ENCODE results near the gene OSM. TPM values are rescaled to one million over a fixed set of nuclear protein-coding genes. Genes with fewer than 3 reads are reported as not detected.

The OSM gene
- total RNA-seq, 4 donors from 2014 or later, result 0.19 to 5.7 (median 0.19) TPM; not detected in 1

DNA sequence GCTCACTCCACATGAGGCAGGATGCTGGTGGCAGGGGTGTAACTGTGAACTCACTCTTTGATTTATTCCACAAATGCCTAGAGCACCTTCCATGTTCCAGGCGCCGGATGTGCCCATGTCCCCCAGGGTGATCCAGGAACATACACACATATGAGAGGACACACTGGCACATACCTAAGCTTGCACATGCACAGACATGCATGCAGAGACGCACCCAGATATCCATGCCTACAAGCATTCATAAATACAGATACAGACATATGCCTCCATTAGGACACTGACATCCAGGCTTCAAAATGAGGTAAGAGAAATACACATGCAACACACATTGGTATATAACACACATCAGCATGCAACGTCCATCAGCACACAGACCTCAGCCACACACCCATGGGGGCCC lies 4.5 kb downstream of the OSM start:
- Histone ChIP-seq H3K27ac (peak overlapping the region; percentile 14 to 47 (median 24)), H3K4me3 (no peak overlapping the region), H3K36me3 (no peaks in the 10 kb centered on the region), H3K4me1 (peaks cover 17 to 27% (median 20%) of the 10 kb centered on the region in 3 donors), H3K27me3 (no peaks in the 10 kb centered on the region), H3K9me3 (no peaks in the 10 kb centered on the region)
- TF ChIP-seq, protein P1, sequence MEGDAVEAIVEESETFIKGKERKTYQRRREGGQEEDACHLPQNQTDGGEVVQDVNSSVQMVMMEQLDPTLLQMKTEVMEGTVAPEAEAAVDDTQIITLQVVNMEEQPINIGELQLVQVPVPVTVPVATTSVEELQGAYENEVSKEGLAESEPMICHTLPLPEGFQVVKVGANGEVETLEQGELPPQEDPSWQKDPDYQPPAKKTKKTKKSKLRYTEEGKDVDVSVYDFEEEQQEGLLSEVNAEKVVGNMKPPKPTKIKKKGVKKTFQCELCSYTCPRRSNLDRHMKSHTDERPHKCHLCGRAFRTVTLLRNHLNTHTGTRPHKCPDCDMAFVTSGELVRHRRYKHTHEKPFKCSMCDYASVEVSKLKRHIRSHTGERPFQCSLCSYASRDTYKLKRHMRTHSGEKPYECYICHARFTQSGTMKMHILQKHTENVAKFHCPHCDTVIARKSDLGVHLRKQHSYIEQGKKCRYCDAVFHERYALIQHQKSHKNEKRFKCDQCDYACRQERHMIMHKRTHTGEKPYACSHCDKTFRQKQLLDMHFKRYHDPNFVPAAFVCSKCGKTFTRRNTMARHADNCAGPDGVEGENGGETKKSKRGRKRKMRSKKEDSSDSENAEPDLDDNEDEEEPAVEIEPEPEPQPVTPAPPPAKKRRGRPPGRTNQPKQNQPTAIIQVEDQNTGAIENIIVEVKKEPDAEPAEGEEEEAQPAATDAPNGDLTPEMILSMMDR (IDR thresholded peaks at IDR 0.05), result no peak
- TF ChIP-seq POLR2A (IDR thresholded peaks at IDR 0.05), result no peak
- 29 to 48% methylated on average over 3 to 4 of the region's 4 CpGs for WGBS, 2 donors
- DNase-seq, result no peak
- intact Hi-C loops (cut with DNase I), result no loop called here

DNA sequence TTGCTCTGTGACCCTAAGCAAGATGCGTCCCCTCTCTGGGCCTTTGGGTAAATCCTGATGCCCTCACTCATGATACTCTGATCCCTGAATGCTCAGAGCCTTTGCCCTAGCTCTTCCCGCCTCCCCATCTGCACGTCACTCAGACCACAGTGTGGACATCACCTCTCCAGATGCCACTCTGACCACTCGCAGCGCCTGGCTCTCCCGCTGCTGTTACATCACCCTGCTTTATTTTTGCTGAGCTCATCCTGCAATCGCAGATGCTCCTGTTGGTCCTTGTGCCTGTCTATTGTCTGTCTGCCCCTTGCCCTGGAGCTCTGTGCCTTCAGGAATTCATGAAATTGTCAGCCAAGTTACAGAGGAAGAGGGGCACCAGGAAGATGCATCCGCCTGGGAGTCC lies 5.5 kb downstream of the OSM start:
- H3K27me3 ChIP-seq, result no peaks in the 10 kb centered on the region
- WGBS, 2 donors, result 65 to 87% methylated on average over 8 of the region's 8 CpGs
- DNase-seq, result no peak
- no peaks in the 10 kb centered on the region for H3K36me3 ChIP-seq
- no peaks in the 10 kb centered on the region for H3K9me3 ChIP-seq
- no peak overlapping the region for H3K4me3 ChIP-seq
- peaks cover 17 to 34% (median 20%) of the 10 kb centered on the region in 3 donors for H3K4me1 ChIP-seq
- intact Hi-C loops (cut with DNase I), result no loop called here
- H3K27ac ChIP-seq, result no peak overlapping the region
- no peak for TF ChIP-seq POLR2A (IDR thresholded peaks at IDR 0.05)
- TF ChIP-seq, protein P1 (IDR thresholded peaks at IDR 0.05), result no peak

DNA sequence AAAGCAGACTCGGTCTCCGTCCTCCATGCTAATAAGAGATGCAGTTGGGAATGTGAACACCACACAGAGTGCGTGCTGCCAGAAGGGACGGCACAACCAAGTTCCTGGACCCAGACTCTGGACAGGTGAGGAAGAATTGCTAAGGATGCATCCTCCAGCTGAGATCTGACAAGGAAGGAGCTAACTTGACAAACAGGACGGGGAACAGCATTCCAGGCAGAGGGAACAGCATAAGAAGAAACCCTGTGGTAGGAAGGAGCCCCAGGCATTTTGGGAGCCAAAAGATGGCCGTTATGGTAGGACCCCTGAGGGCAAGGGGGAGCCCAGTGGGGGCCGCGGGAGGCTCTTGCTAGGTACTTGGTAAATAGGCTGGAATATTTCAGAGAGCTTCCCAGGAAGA lies 6.0 kb downstream of the OSM start:
- DNase-seq, result no peak
- H3K27ac ChIP-seq, result no peak overlapping the region
- intact Hi-C loops (cut with DNase I), result no loop called here
- 77% methylated on average over 5 of the region's 8 CpGs for WGBS, 2 donors
- H3K27me3 ChIP-seq, result no peaks in the 10 kb centered on the region
- peaks cover 21 to 39% (median 25%) of the 10 kb centered on the region in 3 donors for H3K4me1 ChIP-seq
- no peaks in the 10 kb centered on the region for H3K9me3 ChIP-seq
- H3K4me3 ChIP-seq, result no peak overlapping the region
- no peak for TF ChIP-seq POLR2A (IDR thresholded peaks at IDR 0.05)
- TF ChIP-seq, protein P1 (IDR thresholded peaks at IDR 0.05), result no peak
- H3K36me3 ChIP-seq, result no peaks in the 10 kb centered on the region

DNA sequence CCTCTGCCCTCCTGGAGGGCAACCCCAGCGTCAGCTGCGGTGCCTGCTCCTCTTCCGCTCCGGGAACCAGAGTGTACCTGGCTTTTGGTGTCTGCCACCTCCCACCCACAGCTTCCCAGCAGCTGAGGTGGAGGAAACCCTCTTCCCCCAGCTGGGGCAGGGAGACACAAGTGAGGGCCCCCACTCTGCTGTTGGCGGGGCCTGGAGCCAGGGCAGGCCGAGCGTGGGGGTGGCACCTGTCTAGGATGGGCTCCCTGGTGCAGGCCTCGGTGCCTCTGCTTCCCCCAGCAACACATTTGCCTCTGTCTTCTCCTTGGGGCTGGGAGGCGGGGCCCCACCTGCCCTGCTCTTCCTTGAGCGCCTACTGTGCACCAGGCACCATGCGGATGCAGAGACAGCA lies 6.4 kb downstream of the OSM start:
- no peak for TF ChIP-seq POLR2A (IDR thresholded peaks at IDR 0.05)
- TF ChIP-seq, protein P1 (IDR thresholded peaks at IDR 0.05), result no peak
- no peaks in the 10 kb centered on the region for H3K27me3 ChIP-seq
- no peak overlapping the region for H3K4me3 ChIP-seq
- intact Hi-C loops (cut with DNase I), result no loop called here
- no peaks in the 10 kb centered on the region for H3K36me3 ChIP-seq
- H3K9me3 ChIP-seq, result no peaks in the 10 kb centered on the region
- DNase-seq, result no peak
- no peak overlapping the region for H3K27ac ChIP-seq
- peaks cover 21 to 39% (median 26%) of the 10 kb centered on the region in 3 donors for H3K4me1 ChIP-seq
- 40 to 100% methylated on average over 1 to 3 of the region's 11 CpGs for WGBS, 2 donors

DNA sequence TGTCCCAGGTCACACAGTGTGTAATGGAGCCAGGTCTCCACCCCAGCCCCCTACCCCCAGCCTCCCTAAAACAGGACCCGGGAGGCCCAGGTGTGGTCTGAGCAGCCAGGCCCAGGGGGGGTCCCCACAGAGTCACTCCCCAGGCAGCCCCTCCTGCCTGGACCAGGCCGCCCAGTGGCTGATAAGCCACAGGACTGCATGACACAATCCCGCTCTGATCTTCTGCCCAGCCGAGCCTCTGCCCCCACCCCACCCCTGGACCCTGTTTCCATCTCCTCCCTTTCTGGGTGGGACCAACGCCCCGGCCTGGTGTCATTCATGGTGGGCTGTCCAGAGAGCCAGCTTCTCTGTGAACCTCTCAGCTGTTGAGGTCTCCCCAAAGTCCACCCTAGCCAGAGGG lies 12.3 kb downstream of the OSM start:
- no peaks in the 10 kb centered on the region for H3K36me3 ChIP-seq
- no CpG with 5 or more reads among the region's 6 CpGs for WGBS, 2 donors
- H3K4me3 ChIP-seq, result no peak overlapping the region
- H3K9me3 ChIP-seq, result no peaks in the 10 kb centered on the region
- peak overlapping the region in 2 of 4 donors; percentile 28 to 68 for H3K27ac ChIP-seq
- H3K4me1 ChIP-seq, result peaks cover 23 to 58% (median 24%) of the 10 kb centered on the region in 3 donors
- peaks cover 0 to 7% (median 0%) of the 10 kb centered on the region in 4 donors for H3K27me3 ChIP-seq
- no peak for TF ChIP-seq POLR2A (IDR thresholded peaks at IDR 0.05)
- TF ChIP-seq, protein P1 (IDR thresholded peaks at IDR 0.05), result no peak
- no peak for DNase-seq
- intact Hi-C loops (cut with DNase I), result loop anchor here (5.0 kb wide), 1 partner anchor 142 kb away; no protein-coding TSS in a partner anchor
